Heart right ventricle (tissue), 16 donors: ENCODE measurements around the gene FAM3C. TPM values are rescaled to one million over a fixed set of nuclear protein-coding genes. Genes with fewer than 3 reads are reported as not detected.
"Not testable (repeated sequence)": the region's sequence is repeated elsewhere in the genome, so short reads cannot be mapped to it uniquely, and the experiment has no call there.

ENCODE experiments used
- ATAC-seq, 8 donors: fragments of 200-7000 bp; cut with Tn5 transposase; one replicate each; pipeline ENCODE4 v1.9.1; 2020; ENCODE audit warnings: mild to moderate bottlenecking in 8 of 8, moderate library complexity in 8 of 8, moderate number of reproducible peaks in 1 of 8
- DNase-seq, 2 donors: peaks; one replicate each; pipeline ENCODE4 v3.0.0-alpha.2; 2020
- H3K27ac ChIP-seq, 10 donors: fragments of 200-600 bp; sonication (generic) in 2 of 10; one replicate each; pipeline versions ENCODE4 v1.5.0 to v1.8.0; 2020 to 2022; ENCODE audit warnings: mild to moderate bottlenecking in 3 of 10
- H3K27me3 ChIP-seq, 7 donors: fragments of 200-600 bp; one replicate each; pipeline ENCODE4 v1.8.0; 2021 to 2022; ENCODE audit warnings: mild to moderate bottlenecking in 2 of 7
- H3K36me3 ChIP-seq, 9 donors: fragments of 200-600 bp; sonication (generic) in 1 of 9; one replicate each; pipeline versions ENCODE4 v1.5.0 to v1.8.0; 2020 to 2022; ENCODE audit warnings: mild to moderate bottlenecking in 2 of 9
- H3K4me1 ChIP-seq, 9 donors: fragments of 200-600 bp; sonication (generic) in 1 of 9; one replicate each; pipeline versions ENCODE4 v1.5.0 to v1.8.0; 2020 to 2022; ENCODE audit warnings: mild to moderate bottlenecking in 4 of 9
- H3K4me3 ChIP-seq, 10 donors: fragments of 200-600 bp; sonication (generic) in 2 of 10; one replicate each; pipeline versions ENCODE4 v1.5.0 to v1.8.0; 2020 to 2022; ENCODE audit warnings: mild to moderate bottlenecking in 7 of 10, moderate library complexity in 2 of 10
- H3K9me3 ChIP-seq, 11 donors: fragments of 200-600 bp in 10 of 11; sonication (generic) in 2 of 11; one replicate each; pipeline versions ENCODE4 v1.5.0 to v1.8.0; 2013 to 2022; ENCODE audit warnings: mild to moderate bottlenecking in 2 of 11, control low read depth in 1 of 11, moderate library complexity in 1 of 11
- WGBS, 2 donors: extraction: QIAGEN DNeasy Blood & Tissue Kit; methylation state at CpG; one replicate each; pipeline ENCODE4 v1.1.7; 2013; ENCODE audit warnings: inconsistent platforms in 1 of 2; 5-methylcytosine and 5-hydroxymethylcytosine counted together
- intact Hi-C, 10 donors: fragments of 100-400 bp; cut with DNase I; formaldehyde crosslinking; loops; one replicate each; pipeline versions ENCODE4 v1.11.1 to v1.14.2; 2022
- polyA plus RNA-seq, 2 donors: library from polyadenylated mRNA; stranded (reverse); fragments of 200-250 nt; gene quantifications; one replicate each; pipeline ENCODE4 v1.2.3, GENCODE V29; 2013
- total RNA-seq, 10 donors: library from RNA; stranded (reverse); fragmentation: NEBNext Ultra II Directional in 3 of 10; extraction: Animal tissue kit (Norgen Biotek cat#: 25700) in 3 of 10; gene quantifications; one replicate each; pipeline versions ENCODE4 v1.2.1 to v1.2.4, GENCODE V29; 2021 to 2023
- TF ChIP-seq, protein P1 (sequence below), 9 donors: fragments of 200-600 bp; sonication (generic) in 2 of 9; IDR thresholded peaks; one replicate each; pipeline versions ENCODE4 v1.5.0 to v1.8.0; 2021 to 2022; ENCODE audit warnings: antibody characterized with exemption in 9 of 9, mild to moderate bottlenecking in 5 of 9, moderate library complexity in 1 of 9
- donor health status: Arrhythmogenic right ventricular cardiomyopathy.
- donor health status: ischemic (EF 13 %, LVEDD 7.1; RV severe dilation, severe dysfunction).
- donor health status: healthy with polysubstance abuse.
- donor health status: DM: no; HTN: yes; CAD: no.
- donor health status: DM: no; HTN: no; CAD: no.
- donor health status: ischemic (EF 25% LVEDD 6.9; RV normal size, moderate dysfunction).
- donor health status: ischemic (EF 25% LVEDD 5.7; RV mildly dilated, moderate dysfunction).
- donor health status: healthy.
- donor health status: DM: yes; HTN: yes; CAD: no.
- donor health status: Ischemic cardiomyopathy.
- donor health status: ischemic (EF 35%, LVEDD 5.7; RV mildly dilated, moderate dysfunction).
- donor health status: nonischemic (EF 11% LVEDD 7.7; RV severe dilation, severe dysfunction).
- donor health status: DM: yes; HTN: yes; CAD: no.
- donor health status: PGD.
- donor health status: ischemic (EF 29% LVEDD 5.4; RV normal size, mild dysfunction).
- donor health status: nonischemic (EF 23%, LVEDD 6.1; RV moderate dilation, normal function).

FAM3C gene
- total and polyA plus RNA-seq, 12 donors = 16.5 to 60.8 (median 43.0) TPM

DNA sequence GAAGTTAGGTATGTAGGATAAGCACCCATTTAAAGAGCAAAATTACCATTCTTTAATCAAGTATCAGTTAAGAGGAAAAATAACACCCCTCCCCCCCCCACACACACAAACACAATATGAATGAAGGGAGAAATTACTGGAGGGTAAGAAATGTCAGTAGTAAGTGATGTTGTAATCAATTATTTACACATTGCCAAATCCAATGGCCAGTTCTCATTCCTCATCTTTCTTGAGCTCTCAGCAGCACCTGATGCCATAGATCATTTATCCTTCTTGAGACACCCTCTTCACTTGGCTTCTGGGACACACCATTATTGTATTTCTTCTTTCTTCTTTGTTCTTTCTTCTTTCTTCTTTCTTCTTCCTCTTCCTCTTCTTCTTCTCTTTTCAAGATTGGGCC is 33.7 kb upstream of the FAM3C start:
- TF ChIP-seq, protein P1, sequence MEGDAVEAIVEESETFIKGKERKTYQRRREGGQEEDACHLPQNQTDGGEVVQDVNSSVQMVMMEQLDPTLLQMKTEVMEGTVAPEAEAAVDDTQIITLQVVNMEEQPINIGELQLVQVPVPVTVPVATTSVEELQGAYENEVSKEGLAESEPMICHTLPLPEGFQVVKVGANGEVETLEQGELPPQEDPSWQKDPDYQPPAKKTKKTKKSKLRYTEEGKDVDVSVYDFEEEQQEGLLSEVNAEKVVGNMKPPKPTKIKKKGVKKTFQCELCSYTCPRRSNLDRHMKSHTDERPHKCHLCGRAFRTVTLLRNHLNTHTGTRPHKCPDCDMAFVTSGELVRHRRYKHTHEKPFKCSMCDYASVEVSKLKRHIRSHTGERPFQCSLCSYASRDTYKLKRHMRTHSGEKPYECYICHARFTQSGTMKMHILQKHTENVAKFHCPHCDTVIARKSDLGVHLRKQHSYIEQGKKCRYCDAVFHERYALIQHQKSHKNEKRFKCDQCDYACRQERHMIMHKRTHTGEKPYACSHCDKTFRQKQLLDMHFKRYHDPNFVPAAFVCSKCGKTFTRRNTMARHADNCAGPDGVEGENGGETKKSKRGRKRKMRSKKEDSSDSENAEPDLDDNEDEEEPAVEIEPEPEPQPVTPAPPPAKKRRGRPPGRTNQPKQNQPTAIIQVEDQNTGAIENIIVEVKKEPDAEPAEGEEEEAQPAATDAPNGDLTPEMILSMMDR (IDR thresholded peaks at IDR 0.05) = no peak
- no peak for ATAC-seq

DNA sequence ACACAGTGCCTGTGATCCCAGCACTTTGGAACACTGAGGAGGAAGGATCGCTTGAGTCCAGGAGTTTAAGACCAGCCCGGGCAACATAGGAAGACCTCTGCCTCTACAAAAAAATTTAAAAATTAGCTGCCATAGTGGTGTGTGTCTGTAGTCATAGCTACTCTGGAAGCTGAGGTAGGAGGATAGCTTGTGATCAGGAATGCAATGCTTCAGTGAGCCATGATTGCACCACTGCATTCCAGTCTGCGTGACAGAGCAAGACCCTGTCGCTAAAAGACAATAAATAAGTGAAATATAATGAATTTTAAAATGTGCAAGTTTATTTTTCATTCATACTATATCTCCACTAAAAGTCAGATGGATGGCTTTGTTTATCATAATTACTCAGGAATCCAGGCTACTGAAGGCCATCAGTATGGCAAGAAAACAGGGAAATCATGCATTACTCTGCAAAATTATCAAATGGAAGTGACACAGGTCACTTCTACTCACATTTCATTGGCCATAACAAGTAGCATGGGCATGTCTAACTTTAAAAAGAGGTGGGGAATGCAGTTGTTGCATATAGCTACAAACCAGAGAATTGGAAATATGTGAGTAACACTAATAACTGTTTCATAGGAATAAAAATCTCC is 32.9 kb upstream of the FAM3C start:
- no peaks in the 10 kb centered on the region for H3K4me1 ChIP-seq
- WGBS, 2 donors = 67 to 84% methylated on average over 4 of the region's 4 CpGs
- ATAC-seq = no peak

More for the DNA sequence above, 33.7 kb upstream of the FAM3C start:
- Histone ChIP-seq H3K4me1 (no peaks in the 10 kb centered on the region), H3K36me3 (no peaks in the 10 kb centered on the region), H3K4me3 (no peak overlapping the region), H3K27ac (no peak overlapping the region), H3K27me3 (peaks cover 0 to 5% (median 0%) of the 10 kb centered on the region in 7 donors), H3K9me3 (no peaks in the 10 kb centered on the region)
- intact Hi-C loops = loop anchor here in 1 of 10 donors (10.0 kb wide), 1 partner anchor 55 kb away; no protein-coding TSS in a partner anchor
- no peak for DNase-seq

DNA sequence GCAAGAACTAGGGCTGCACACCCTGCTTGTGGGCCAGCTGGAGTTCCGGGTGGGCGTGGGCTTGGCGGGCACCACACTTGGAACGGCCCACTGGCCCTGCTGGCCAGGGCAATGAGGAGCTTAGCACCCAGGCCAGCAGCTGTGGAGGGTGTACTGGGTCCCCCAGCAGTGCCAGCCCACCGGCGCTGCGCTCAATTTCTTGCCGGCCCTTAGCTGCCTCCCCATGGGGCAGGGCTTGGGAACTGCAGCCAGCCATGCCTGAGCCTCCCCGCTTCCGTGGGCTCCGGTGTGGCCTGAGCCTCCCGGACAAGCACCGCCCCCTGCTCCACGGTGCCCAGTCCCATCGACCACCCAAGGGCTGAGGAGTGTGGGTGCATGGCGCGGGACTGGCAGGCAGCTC is 25.6 kb upstream of the FAM3C start:
- intact Hi-C loops = loop anchor here in 1 of 10 donors (10.0 kb wide), 1 partner anchor 63 kb away; no protein-coding TSS in a partner anchor
- not testable (repeated sequence) for H3K36me3 ChIP-seq, DNase-seq, H3K27me3 ChIP-seq, H3K27ac ChIP-seq, ATAC-seq, H3K4me1 ChIP-seq, H3K9me3 ChIP-seq, H3K4me3 ChIP-seq
- WGBS, 2 donors = 96 to 98% methylated on average over 17 of the region's 17 CpGs

More for the DNA sequence above, 32.9 kb upstream of the FAM3C start:
- intact Hi-C loops = loop anchor here in 1 of 10 donors (10.0 kb wide), 1 partner anchor 56 kb away; no protein-coding TSS in a partner anchor
- Histone ChIP-seq H3K36me3 (no peaks in the 10 kb centered on the region), H3K9me3 (no peaks in the 10 kb centered on the region), H3K27ac (no peak overlapping the region), H3K27me3 (peaks cover 0 to 5% (median 0%) of the 10 kb centered on the region in 7 donors), H3K4me3 (no peak overlapping the region)
- TF ChIP-seq, protein P1 (IDR thresholded peaks at IDR 0.05) = no peak
- no peak for DNase-seq

DNA sequence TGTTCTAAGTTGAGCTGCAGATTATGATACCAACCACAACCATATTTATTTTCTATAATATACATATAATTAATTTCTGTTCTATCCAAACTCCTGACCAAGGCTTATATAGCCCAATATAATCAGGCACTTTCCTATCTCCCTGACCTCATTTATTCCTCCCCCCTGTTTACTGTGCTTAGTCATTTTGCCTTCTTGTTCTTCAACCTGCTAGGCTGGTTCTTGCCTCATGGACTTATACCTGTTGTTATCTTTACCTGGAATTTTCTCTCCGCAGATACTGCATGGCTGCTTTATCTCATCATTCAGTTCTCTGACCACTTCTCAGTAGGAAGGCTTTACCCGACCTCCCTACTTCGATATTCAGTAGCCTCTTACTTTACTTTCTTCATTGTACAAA is 24.9 kb upstream of the FAM3C start:
- intact Hi-C loops = loop anchor here in 1 of 10 donors (10.0 kb wide), 1 partner anchor 64 kb away; no protein-coding TSS in a partner anchor
- TF ChIP-seq, protein P1 (IDR thresholded peaks at IDR 0.05) = no peak
- DNase-seq (no peak), ATAC-seq (no peak)
- WGBS, 2 donors = 62 to 79% methylated on average over 3 of the region's 3 CpGs
- Histone ChIP-seq H3K27me3 (peaks cover 0 to 2% (median 0%) of the 10 kb centered on the region in 7 donors), H3K4me3 (no peak overlapping the region), H3K9me3 (no peaks in the 10 kb centered on the region), H3K4me1 (no peaks in the 10 kb centered on the region), H3K27ac (no peak overlapping the region), H3K36me3 (no peaks in the 10 kb centered on the region)
